ENCODE measurements around the gene WASF1. TPM values are rescaled to one million over a fixed set of nuclear protein-coding genes. Genes with fewer than 3 reads are reported as not detected.

Gene WASF1
- total and polyA plus RNA-seq, 2 experiments from 2014 or later = 27.4 to 30.5 TPM

DNA sequence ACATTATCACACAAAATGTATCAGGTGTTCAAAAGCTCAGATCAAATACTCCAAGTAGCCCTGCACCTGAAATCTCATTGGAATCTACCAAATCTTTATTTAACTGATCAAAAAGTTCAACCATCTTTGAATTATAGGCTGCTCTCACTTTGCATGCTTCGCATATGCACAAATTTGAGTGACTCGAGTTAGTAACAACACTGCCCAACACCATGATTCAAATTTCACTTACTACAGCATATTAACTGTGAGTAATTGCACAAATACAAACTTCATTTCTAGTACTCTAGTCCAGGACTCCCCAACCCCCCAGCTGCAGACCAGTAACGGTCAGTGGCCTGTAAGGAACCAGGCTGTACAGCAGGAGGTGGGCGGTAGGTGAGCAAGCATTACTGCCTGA lies 51.1 kb downstream of the WASF1 start (continued):
- TF ChIP-seq ZNF462 (CRISPR knock-in tag; IDR thresholded peaks at IDR 0.05) (no peak), POLR2AphosphoS5 (IDR thresholded peaks at IDR 0.05; ENCODE audit: low read depth) (no peak)

GRCh38 chr6:110125361-110125760 lies 54.1 kb downstream of the WASF1 start:
- ATAC-seq = no peak
- H2AFZ ChIP-seq = no peak overlapping the region
- TF ChIP-seq CREB1 (CRISPR knock-in tag; IDR thresholded peaks at IDR 0.05; ENCODE audit: low read depth) = no peak
- TF ChIP-seq JUNB (IDR thresholded peaks at IDR 0.05; ENCODE audit: unreplicated experiment) = no peak
- TF ChIP-seq, protein P1, sequence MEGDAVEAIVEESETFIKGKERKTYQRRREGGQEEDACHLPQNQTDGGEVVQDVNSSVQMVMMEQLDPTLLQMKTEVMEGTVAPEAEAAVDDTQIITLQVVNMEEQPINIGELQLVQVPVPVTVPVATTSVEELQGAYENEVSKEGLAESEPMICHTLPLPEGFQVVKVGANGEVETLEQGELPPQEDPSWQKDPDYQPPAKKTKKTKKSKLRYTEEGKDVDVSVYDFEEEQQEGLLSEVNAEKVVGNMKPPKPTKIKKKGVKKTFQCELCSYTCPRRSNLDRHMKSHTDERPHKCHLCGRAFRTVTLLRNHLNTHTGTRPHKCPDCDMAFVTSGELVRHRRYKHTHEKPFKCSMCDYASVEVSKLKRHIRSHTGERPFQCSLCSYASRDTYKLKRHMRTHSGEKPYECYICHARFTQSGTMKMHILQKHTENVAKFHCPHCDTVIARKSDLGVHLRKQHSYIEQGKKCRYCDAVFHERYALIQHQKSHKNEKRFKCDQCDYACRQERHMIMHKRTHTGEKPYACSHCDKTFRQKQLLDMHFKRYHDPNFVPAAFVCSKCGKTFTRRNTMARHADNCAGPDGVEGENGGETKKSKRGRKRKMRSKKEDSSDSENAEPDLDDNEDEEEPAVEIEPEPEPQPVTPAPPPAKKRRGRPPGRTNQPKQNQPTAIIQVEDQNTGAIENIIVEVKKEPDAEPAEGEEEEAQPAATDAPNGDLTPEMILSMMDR (conservative IDR thresholded peaks at IDR 0.05; ENCODE audit: low read depth in 2 of 2) = no peak
- no peak for TF ChIP-seq STAT1 (IDR thresholded peaks at IDR 0.05; ENCODE audit: unreplicated experiment)
- no peak for TF ChIP-seq NANOG (IDR thresholded peaks at IDR 0.05; ENCODE audit: borderline replicate concordance)
- no peak for TF ChIP-seq ZNF114 (CRISPR knock-in tag; IDR thresholded peaks at IDR 0.05)
- TF ChIP-seq, protein P2, sequence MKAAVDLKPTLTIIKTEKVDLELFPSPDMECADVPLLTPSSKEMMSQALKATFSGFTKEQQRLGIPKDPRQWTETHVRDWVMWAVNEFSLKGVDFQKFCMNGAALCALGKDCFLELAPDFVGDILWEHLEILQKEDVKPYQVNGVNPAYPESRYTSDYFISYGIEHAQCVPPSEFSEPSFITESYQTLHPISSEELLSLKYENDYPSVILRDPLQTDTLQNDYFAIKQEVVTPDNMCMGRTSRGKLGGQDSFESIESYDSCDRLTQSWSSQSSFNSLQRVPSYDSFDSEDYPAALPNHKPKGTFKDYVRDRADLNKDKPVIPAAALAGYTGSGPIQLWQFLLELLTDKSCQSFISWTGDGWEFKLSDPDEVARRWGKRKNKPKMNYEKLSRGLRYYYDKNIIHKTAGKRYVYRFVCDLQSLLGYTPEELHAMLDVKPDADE (IDR thresholded peaks at IDR 0.05) = no peak
- no peak for TF ChIP-seq POLR2AphosphoS5 (IDR thresholded peaks at IDR 0.05; ENCODE audit: low read depth)

More at GRCh38 chr6:110125361-110125760, 54.1 kb downstream of the WASF1 start:
- Mint-ChIP-seq H3K9me3 (peaks cover 15% of the 10 kb centered on the region), H3K4me1 (peaks cover 11% of the 10 kb centered on the region; the same call in 2 of the 3 replicates), H3K27ac (no peak overlapping the region), H3K4me3 (no peak overlapping the region), H3K27me3 (ENCODE audit: insufficient read depth, low read depth, poor library complexity) (no peaks in the 10 kb centered on the region), H3K36me3 (ENCODE audit: low read depth) (peaks cover 50% of the 10 kb centered on the region)
- H3K27me3 ChIP-seq (ENCODE audit: insufficient read depth) = no peaks in the 10 kb centered on the region
- no peak overlapping the region for H3K4me2 ChIP-seq
- H3K4me3 ChIP-seq = no peak overlapping the region
- no peaks in the 10 kb centered on the region for H3K4me1 ChIP-seq (ENCODE audit: insufficient read depth)
- no peak for DNase-seq (ENCODE audit: low spot score)
- peaks cover 11% of the 10 kb centered on the region; the same call in 1 of the 2 replicates for H3K79me2 ChIP-seq (replicated peaks; ENCODE audit: insufficient read depth)
- peaks cover 8% of the 10 kb centered on the region; the same call in 1 of the 2 replicates for H3K36me3 ChIP-seq (ENCODE audit: insufficient read depth)
- H3K9me2 ChIP-seq (ENCODE audit: insufficient read depth) = no peaks in the 10 kb centered on the region
- no peaks in the 10 kb centered on the region for H3F3A ChIP-seq (replicated peaks; ENCODE audit: low read depth)
- no peak overlapping the region for H3K27ac ChIP-seq (ENCODE audit: low read depth)
- H4K20me1 ChIP-seq (replicated peaks; ENCODE audit: insufficient read depth) = no peaks in the 10 kb centered on the region

All from GM23338 (cell line).